Activated T-cell treated with anti-CD3 and anti-CD28 coated beads for 24 hours (primary cell): ENCODE data around the gene FNDC5.

Experiments
- DNase-seq: peaks from one replicate; pipeline ENCODE4 v3.0.0-alpha.2; 2020; ENCODE audit warnings: low read depth

The FNDC5 gene

DNA sequence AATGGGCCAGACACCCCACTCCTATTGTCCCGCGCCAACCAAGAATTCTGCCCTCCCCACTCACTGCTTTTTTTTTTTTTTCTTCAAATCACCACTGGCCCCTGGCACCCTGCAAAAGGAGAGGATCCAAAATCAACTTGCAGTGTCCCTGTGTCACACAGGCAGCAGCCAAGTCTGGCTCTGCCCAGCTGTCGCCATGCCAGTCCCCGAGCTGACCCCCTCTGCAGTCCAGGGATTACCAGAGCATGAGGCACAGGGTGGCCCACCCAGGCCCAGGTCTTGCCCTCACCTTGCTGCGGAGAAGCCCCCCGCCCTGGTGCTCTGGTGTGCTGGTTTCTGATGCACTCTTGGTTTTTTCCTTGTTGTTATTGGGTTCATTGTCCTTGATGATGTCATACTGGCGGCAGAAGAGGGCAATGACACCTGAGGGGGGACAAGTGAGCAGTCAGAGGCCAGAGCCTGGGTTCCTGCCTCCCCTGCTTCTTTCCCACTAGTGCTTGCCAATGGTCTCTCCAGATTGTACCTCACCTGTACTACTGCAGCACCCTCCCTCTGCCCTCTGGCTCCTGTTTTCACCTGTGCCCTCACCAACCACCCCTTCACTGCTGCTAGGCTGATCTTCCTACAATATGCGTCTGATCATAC, 6.2 kb downstream of the FNDC5 start:
- DNase-seq = no peak

- no peak for DNase-seq
Measured at GRCh38 chr1:32863881-32864245, 6.8 kb downstream of the FNDC5 start.

DNA sequence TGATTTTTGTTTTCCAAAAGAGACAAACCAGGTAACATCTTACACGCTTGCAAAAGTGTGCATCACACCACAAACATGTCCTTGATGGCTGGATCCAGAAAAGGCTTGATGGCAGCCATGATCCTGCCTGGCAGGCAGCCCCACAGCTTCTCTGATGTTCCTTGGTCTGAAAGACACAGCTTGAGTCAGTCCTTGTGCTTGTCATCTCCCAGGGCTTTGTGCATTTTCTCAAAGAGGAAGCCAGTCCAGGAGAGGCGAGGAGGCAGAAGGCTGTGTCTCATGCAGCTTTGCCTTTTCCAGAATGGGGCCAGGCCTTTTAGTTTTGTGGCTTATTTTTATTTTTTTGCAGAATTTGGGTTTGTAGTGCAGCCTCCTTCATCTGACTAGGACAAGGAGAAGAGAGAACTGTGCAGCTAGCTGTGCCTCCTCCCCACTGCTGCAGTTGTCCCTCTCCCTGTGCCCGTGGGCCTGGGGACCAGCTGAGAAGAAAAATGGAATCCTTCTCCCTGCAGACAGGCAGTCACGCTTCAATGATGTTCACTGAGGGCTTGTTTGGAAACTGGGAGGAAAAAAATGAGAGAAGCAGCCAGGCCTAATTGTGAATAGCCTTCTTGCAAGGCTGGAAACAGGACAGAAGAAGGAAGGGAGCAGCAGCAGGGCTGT, 7.4 kb downstream of the FNDC5 start:
- no peak for DNase-seq

GRCh38 chr1:32861904-32862695, 8.6 kb downstream of the FNDC5 start:
- no peak for DNase-seq

GRCh38 chr1:32860566-32860965, 10.1 kb downstream of the FNDC5 start:
- no peak for DNase-seq

DNA sequence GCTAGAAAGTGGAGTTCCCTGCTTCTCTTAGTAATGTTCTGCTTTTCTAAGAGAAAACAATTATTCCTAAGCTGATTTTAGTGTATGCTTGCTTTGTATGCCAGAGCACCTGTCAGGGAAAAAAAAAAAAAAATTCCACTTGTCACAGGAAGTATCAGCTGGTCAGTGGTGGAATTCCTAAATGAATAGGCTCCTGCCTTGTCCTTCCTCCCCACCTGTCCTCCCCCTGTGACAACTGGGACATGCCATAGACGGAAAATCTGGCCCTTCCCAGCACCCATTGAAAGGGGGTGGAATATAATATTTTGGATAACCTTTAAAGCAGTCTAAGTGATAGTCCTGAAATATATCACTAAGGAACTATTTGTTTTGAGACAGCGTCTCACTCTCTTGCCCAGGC, 10.8 kb downstream of the FNDC5 start:
- no peak for DNase-seq

DNA sequence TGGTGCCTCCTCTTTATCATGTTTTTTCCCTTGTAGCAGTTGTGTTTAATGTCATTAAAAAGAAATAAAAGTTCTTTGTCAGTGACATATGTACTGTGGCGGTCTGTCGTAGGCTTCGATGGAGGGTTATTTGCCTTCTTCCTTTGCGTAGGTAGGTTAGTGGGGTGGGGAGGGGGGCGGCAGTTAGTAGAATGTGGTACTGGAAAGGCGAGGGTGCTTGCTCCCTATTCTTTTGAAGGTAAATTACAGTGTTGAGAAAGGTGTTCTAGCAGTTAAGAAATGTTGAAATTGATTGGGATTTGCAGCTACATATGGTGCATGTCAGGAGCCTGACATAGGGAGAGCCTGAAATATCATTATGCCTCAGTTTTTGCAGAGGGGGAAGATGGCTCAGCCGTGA, 11.9 kb downstream of the FNDC5 start:
- DNase-seq = no peak

DNA sequence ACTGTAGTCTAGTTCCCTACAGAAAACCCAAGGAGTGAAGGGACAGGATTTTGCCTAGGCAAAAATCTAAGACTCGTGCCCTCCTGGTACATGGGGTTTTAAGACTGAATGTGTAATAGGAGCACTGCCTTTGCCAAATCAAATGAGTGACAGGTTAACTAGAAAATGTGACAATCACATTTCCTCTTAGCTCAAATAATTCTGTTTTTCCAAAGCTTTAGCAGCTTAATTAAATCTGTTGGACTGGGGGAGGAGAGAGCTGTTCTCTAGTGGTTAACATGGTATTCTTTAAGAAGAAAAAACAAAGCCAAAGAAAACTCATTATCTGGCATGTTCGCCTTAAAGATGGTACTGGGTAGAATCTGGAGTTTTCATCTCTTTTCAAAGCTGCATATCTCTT, 12.6 kb downstream of the FNDC5 start:
- DNase-seq = no peak

- DNase-seq = no peak
Measured at GRCh38 chr1:32855861-32856617, 14.7 kb downstream of the FNDC5 start.

DNA sequence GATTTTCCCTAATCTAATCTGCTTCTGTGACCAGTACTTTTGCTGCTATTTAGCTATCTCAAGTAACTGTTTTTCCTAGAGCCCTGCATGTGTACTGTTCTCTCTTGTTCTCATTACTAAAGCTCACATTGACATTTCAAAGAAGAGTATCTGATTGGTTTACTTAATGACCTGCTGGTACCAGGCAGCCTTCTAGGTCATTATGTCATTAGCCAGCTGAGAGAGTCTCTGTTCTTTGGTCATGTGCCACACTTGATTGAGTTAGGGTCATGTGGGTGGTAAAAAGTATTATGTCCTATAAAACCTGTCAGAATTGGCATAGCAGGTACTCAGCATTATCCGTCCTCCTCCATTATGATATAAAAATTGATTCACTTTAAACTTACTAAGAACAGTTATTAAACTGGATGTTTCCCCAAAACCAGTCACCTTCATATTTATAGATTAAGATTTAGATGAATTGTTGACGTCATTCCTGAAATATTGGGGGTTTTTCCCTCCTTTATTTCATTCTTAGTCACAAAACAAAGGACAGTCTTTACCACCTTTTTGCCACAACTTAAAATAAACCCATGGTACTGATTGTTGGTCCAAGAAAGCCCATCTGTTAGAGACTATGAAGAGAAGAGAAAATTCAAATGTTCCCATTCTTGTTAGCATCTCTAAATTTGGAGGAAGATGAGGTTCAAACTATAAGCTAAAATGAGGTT, 22.2 kb downstream of the FNDC5 start:
- DNase-seq = no peak

DNA sequence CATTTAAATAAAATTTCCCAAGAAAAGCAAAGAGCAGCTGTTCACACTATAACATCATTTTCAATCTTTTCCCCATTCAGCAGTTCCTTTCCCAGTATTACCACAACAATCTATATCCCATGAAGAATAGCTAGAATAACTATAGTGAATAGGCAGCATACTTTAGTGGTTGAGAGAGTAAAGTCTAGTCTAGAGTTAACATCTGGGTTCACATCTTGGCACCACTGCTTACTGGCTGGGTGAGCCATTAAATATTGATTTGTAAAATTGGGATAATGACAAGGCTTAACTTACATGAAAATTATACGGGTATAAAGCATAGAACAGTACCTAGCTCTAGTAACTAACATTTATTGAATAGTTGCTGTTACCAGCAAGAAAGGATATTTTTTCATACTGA, 38.8 kb downstream of the FNDC5 start:
- DNase-seq = no peak

GRCh38 chr1:32830092-32830852, 40.4 kb downstream of the FNDC5 start:
- DNase-seq = no peak

GRCh38 chr1:32828341-32828740, 42.4 kb downstream of the FNDC5 start:
- DNase-seq = no peak

DNA sequence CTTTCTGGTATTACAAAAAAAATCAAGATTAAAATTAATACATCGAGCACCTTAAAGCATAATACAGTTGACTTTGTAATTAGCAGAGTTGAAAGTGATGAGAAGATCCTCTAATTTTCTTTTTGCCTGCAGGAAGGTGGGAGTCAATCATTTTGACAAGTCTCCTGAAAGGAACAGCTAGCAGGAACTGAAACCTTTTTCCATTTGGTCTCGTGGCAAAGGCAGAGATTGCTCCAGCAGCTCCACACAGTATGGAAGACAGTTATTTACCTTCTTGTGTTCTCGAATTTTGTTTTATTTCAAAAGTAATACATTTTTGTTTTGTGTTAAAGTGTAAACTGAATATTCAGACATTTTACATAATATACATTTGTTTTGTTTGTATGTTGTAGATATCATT, 45.5 kb downstream of the FNDC5 start:
- no peak for DNase-seq

DNA sequence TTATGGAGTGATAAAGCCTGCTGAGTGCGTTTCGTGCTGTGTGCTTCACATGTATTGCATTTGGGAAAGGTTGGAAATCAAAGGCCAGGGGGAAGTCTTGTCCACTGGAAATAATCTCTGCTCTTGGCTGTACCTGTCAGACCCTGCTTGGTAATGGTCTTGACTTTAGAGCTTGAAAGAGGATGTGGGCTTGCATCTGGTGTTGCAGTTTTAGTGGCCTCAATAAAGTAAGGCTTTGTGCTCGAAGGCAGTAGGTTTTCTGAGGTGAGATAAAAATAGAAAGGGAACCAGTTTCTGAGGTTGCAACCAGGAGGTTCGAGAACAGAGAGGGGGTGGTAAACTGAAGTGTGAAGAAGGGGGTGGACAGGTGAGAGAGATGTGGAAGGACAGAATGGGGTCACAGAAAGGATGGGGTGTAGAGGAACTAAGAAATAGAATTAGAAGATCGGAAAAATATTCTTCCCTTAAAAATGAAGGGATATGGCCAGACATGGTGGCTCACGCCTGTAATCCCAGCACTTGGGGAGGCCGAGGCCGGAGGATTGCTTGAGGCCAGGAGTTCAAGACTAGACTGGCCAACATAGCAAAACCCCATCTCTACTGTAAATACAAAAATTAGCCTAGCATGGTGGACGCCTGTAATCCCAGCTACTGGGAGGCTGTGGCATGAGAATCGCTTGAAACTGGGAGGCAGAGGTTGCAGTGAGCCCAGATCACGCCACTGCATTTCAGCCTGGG, 51.7 kb downstream of the FNDC5 start:
- DNase-seq = no peak

- DNase-seq = peak; percentile 20
Measured at GRCh38 chr1:32817815-32818786, 52.6 kb downstream of the FNDC5 start.

- DNase-seq = peak; percentile 100
Measured at GRCh38 chr1:32817159-32817814, 53.4 kb downstream of the FNDC5 start, which contains the start of the genes S100PBP and YARS1. Gene S100PBP (plus strand): TSS chr1:32817653. CDS start chr1:32826100, 8,447 bp downstream. Gene YARS1 (minus strand): TSS chr1:32817358. CDS start chr1:32817244, 114 bp downstream.

- no peak for DNase-seq
Measured at GRCh38 chr1:32816676-32817158, 54.0 kb downstream of the FNDC5 start.
